ENCODE data around the gene AKAP7.
A peak's percentile ranks its signal among the peaks of the same experiment; 100 is the strongest.

Gene AKAP7

DNA sequence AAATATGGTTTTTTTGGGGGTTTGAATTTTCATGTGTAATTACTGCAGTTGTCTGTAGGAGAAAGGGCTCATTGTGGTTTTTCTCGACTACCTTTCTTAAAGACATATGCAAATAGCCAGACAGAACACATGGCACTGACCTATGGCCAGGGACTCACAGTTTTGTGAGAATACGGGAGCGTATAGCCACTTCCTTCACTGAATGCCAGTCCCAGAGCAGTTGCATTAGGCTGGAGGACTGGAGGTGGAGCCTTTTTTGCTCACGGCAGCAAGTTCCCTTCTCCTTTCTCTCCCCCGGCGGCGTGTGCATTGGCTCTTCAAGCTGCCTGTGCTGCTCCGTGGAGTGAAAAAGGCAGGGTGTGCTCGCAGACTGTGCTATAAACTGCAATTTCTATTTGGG, 114.9 kb downstream of the AKAP7 start:
- H3K4me3 ChIP-seq (replicated peaks; ENCODE audit: low read depth, low read length): no peak overlapping the region

DNA sequence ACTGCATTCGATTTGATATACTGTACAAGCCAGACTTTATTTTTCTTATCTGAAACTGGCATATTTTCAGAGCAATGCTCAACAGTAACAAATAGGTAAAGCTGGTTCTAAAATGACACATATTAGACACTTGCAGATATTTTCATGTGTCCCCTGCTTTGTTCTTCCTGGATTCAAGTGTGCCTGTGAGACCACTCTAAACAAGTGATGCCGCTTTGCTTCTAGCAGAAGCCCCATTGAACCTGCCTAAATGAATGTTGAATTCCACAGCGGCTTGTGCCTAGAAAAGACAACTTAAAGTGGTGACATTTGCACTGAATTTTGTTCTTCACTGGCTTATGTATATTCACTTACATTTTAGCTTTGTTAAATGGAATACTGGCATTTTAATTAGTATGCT, 115.7 kb downstream of the AKAP7 start:
- H3K36me3 ChIP-seq (ENCODE audit: control insufficient read depth, insufficient read depth, low read length): no peaks in the 10 kb centered on the region
- no peak overlapping the region for H3K4me3 ChIP-seq (replicated peaks; ENCODE audit: low read depth, low read length)
- TF ChIP-seq, protein P1, sequence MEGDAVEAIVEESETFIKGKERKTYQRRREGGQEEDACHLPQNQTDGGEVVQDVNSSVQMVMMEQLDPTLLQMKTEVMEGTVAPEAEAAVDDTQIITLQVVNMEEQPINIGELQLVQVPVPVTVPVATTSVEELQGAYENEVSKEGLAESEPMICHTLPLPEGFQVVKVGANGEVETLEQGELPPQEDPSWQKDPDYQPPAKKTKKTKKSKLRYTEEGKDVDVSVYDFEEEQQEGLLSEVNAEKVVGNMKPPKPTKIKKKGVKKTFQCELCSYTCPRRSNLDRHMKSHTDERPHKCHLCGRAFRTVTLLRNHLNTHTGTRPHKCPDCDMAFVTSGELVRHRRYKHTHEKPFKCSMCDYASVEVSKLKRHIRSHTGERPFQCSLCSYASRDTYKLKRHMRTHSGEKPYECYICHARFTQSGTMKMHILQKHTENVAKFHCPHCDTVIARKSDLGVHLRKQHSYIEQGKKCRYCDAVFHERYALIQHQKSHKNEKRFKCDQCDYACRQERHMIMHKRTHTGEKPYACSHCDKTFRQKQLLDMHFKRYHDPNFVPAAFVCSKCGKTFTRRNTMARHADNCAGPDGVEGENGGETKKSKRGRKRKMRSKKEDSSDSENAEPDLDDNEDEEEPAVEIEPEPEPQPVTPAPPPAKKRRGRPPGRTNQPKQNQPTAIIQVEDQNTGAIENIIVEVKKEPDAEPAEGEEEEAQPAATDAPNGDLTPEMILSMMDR (IDR thresholded peaks at IDR 0.05; ENCODE audit: insufficient read depth, low read length, poor library complexity, severe bottlenecking): no peak
- no peaks in the 10 kb centered on the region for H3K27me3 ChIP-seq (replicated peaks; ENCODE audit: control insufficient read depth, insufficient read depth, low read length)
- DNase-seq (ENCODE audit: extremely low read depth, insufficient read length): no peak

More for the DNA sequence above, 114.9 kb downstream of the AKAP7 start:
- Histone ChIP-seq H3K27me3 (replicated peaks; ENCODE audit: control insufficient read depth, insufficient read depth, low read length) (no peaks in the 10 kb centered on the region), H3K36me3 (ENCODE audit: control insufficient read depth, insufficient read depth, low read length) (no peaks in the 10 kb centered on the region)
- TF ChIP-seq, protein P1 (IDR thresholded peaks at IDR 0.05; ENCODE audit: insufficient read depth, low read length, poor library complexity, severe bottlenecking): no peak
- peak; percentile 25 for DNase-seq (ENCODE audit: extremely low read depth, insufficient read length)

DNA sequence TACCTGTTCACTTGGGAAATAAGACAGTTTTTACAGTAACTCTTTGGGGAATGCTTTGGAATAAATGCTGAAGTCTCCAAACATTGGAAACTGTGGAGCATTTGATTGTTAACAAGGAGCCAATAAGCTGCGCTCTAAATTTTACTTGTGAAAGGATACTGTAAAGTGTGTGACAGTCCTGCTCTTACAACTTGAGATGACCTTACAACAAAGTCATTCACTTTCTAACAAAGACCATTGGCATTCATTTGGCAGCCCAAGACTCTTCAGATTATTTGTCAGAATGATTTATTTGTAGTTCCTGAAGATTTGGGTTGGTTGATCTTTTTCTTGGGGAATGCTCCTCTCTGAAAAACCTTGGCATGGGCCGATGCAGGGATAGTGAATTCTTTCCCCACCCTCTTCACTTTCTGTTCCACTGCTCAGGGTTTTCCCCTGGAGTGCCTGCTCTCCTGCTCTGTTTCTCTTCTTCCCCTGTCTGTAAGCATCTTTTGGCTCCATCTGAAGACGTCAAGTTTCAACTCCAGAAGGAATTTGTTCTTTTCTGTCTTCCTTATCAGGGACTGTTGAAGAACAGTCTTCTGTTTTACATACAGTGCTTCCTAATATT, 116.4 kb downstream of the AKAP7 start:
- DNase-seq (ENCODE audit: extremely low read depth, insufficient read length): no peak
- Histone ChIP-seq H3K36me3 (ENCODE audit: control insufficient read depth, insufficient read depth, low read length) (no peaks in the 10 kb centered on the region), H3K27me3 (replicated peaks; ENCODE audit: control insufficient read depth, insufficient read depth, low read length) (no peaks in the 10 kb centered on the region), H3K4me3 (replicated peaks; ENCODE audit: low read depth, low read length) (no peak overlapping the region)
- TF ChIP-seq, protein P1 (IDR thresholded peaks at IDR 0.05; ENCODE audit: insufficient read depth, low read length, poor library complexity, severe bottlenecking): no peak

DNA sequence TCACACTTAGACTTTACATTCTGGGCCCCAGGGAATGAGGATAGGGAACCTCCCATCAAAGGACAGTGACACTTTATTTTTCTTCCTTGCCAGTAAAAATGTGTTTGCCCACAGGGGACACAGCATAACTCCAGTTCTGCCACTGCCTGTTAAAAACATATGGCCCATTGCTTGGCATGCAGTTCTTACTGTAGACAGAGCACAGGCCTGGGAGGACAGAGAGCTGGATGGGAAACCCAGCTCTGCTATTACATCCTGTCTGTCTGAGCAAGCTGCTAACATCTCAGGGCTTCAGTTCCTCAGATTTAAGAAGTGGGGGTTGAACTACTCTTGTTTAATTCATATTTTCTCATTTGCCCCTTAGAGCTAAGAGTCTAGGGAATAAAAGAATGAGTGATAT, 120.2 kb downstream of the AKAP7 start:
- Histone ChIP-seq H3K36me3 (ENCODE audit: control insufficient read depth, insufficient read depth, low read length) (no peaks in the 10 kb centered on the region), H3K27me3 (replicated peaks; ENCODE audit: control insufficient read depth, insufficient read depth, low read length) (no peaks in the 10 kb centered on the region), H3K4me3 (replicated peaks; ENCODE audit: low read depth, low read length) (no peak overlapping the region)
- DNase-seq (ENCODE audit: extremely low read depth, insufficient read length): no peak
- TF ChIP-seq, protein P1 (IDR thresholded peaks at IDR 0.05; ENCODE audit: insufficient read depth, low read length, poor library complexity, severe bottlenecking): no peak

DNA sequence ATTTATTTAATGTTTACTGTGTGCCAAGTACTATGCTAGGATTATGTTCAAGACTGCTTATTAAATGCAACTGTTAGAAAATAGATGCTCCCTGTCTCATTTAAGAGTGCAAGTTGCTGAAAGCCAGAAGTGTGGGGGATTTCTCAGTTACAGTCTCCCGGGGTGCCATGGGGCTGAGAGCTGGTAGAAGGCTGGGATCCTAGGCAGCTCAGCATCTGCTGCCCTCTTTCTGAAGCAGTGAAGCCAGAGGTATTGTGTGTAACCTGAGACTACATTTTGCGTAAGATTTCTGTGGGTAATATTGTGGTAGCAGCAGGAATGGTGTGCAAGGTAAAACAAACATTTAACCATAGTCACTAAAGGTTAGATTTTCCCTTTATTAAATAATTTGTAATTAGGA, 120.6 kb downstream of the AKAP7 start:
- DNase-seq (ENCODE audit: extremely low read depth, insufficient read length): no peak
- TF ChIP-seq, protein P1 (IDR thresholded peaks at IDR 0.05; ENCODE audit: insufficient read depth, low read length, poor library complexity, severe bottlenecking): no peak

DNA sequence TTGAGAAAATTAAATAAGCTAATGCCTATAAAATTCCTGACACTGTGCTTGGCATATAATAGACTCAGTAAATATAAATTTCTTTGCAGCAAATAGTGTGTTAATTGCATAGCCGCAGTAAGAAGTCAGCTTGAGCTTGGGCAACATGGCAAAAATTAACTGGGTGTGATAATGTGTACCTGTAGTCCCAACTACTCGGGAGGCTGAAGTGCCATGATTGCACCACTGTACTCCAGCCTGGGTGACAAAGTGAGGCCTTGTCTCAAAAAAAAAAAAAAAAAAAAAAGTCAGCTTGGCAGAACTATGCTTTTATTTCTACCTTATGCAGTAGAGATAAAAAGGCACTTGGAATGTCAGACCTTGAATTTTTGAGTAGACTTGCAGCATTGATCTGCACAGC, 121.8 kb downstream of the AKAP7 start:
- H3K27me3 ChIP-seq (replicated peaks; ENCODE audit: control insufficient read depth, insufficient read depth, low read length): no peaks in the 10 kb centered on the region
- no peak for DNase-seq (ENCODE audit: extremely low read depth, insufficient read length)
- TF ChIP-seq, protein P1 (IDR thresholded peaks at IDR 0.05; ENCODE audit: insufficient read depth, low read length, poor library complexity, severe bottlenecking): no peak
- H3K4me3 ChIP-seq (replicated peaks; ENCODE audit: low read depth, low read length): no peak overlapping the region
- no peaks in the 10 kb centered on the region for H3K36me3 ChIP-seq (ENCODE audit: control insufficient read depth, insufficient read depth, low read length)

More for the DNA sequence above, 120.6 kb downstream of the AKAP7 start:
- H3K27me3 ChIP-seq (replicated peaks; ENCODE audit: control insufficient read depth, insufficient read depth, low read length): no peaks in the 10 kb centered on the region
- no peak overlapping the region for H3K4me3 ChIP-seq (replicated peaks; ENCODE audit: low read depth, low read length)
- no peaks in the 10 kb centered on the region for H3K36me3 ChIP-seq (ENCODE audit: control insufficient read depth, insufficient read depth, low read length)
